ENCODE results near the gene GOLGA6B.
"Not testable (repeated sequence)": the region's sequence is repeated elsewhere in the genome, so short reads cannot be mapped to it uniquely, and the experiment has no call there.

GOLGA6B gene

DNA sequence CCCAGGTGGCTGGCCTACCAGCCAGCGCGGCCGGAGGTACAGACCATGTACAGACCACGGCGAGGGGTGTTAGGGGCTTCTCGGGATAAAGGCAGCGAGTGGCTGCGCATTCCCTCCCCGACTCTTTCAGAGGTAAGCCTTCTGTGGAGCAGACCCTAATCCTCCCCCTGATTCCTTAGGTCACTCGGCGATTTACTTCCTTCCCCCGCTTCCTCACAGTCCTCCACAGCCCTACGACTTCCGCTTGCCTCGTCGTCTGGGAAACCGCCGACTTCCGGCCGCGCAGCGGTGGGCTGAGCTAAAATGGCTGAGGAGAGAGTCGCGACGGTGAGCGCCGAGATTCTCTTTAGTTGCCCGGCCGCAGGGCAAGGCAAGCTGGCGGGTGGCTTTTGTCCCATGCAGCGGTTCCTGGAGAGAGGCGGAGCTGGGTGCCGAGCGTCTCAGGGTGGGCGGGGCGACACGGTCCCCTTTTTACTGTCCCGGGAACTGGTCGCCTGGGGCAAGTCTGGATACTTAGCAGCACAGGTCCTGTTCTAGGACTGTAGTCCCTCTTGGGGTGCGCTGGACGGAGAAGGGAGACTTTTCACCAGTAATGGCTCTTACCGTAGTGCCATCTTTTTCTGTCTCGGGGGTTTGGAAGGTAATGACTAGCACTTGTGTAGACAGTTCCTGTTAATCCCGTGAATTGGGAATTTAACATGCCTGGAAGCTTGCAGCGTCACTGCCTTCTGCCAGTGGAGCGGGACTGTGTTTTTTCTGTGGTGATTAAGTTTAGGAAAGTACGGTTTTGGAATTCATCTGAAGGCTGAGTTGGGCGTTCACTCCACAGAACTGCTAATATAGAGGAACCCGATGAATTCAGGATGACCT lies 31.7 kb downstream of the GOLGA6B start, which contains the start of the genes BBS4 and HIGD2B:
Gene BBS4 (plus strand): TSS at position 283 of the 870 bp plus-strand sequence. CDS start 21 bp downstream, at position 304.
Gene HIGD2B (minus strand): TSS at position 258 of the 870 bp plus-strand sequence. CDS start 9,808 bp downstream, outside the sequence.
- ChIA-PET POLR2A (interaction anchor here (0.5 kb wide), 1 partner anchor 372 kb away, joined by 8 read pairs; no protein-coding TSS in a partner anchor), CTCF (interaction anchor here (0.8 to 8.0 kb wide), 6 partner anchors 8 to 27 kb away, joined by 3 to 53 read pairs (median 4); no protein-coding TSS in a partner anchor)
- TF ChIP-seq, protein P1, sequence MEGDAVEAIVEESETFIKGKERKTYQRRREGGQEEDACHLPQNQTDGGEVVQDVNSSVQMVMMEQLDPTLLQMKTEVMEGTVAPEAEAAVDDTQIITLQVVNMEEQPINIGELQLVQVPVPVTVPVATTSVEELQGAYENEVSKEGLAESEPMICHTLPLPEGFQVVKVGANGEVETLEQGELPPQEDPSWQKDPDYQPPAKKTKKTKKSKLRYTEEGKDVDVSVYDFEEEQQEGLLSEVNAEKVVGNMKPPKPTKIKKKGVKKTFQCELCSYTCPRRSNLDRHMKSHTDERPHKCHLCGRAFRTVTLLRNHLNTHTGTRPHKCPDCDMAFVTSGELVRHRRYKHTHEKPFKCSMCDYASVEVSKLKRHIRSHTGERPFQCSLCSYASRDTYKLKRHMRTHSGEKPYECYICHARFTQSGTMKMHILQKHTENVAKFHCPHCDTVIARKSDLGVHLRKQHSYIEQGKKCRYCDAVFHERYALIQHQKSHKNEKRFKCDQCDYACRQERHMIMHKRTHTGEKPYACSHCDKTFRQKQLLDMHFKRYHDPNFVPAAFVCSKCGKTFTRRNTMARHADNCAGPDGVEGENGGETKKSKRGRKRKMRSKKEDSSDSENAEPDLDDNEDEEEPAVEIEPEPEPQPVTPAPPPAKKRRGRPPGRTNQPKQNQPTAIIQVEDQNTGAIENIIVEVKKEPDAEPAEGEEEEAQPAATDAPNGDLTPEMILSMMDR (IDR thresholded peaks at IDR 0.05; ENCODE audit: control extremely low read depth, extremely low read depth, low read depth, missing control alignments) = no peak
- peak; percentile 88 for DNase-seq (ENCODE audit: extremely low spot score)

DNA sequence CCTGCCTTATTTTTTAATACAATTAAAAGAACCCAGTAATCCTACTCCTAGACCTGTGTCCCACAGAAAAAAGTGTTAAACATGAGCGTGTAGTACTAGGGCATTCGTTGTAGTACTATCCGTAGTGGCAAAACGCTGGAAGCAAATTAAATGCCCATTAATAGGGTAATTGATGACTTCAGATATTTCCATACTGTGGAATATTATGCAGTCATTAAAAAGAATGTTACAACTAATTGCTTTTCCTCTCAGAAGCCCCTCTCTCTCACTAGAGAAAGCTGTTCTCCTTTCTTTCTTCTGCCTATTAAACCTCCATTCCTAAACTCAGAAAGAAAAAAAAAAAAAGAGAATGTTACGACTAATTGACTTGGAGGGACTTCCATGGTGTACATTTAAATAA lies 34.2 kb downstream of the GOLGA6B start:
- no peak for DNase-seq (ENCODE audit: extremely low spot score)
- ChIA-PET CTCF (interaction anchor here (1.6 kb wide), 1 partner anchor 33 kb away, joined by 3 read pairs; no protein-coding TSS in a partner anchor), POLR2A (no interaction called here)
- TF ChIP-seq, protein P1 (IDR thresholded peaks at IDR 0.05; ENCODE audit: control extremely low read depth, extremely low read depth, low read depth, missing control alignments) = no peak

DNA sequence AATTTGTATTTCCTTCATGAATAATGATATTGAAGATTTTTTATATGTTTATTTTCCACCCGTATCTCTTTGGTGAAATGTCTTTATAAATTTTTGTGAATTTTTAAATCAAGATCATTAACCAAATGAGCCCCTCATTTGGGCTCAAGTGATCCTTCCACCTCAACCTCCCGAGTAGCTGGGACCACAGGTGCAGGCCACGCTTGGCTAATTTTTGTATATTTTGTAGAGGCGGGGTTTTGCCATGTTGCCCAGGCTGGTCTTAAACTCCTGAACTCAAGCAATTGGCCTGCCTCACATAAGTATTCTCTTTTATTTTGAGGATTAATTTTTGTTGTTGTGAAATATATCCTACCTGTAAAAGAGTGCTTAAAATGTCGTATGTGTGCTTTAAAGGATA lies 36.4 kb downstream of the GOLGA6B start:
- ChIA-PET POLR2A (no interaction called here), CTCF (no interaction called here)
- TF ChIP-seq, protein P1 (IDR thresholded peaks at IDR 0.05; ENCODE audit: control extremely low read depth, extremely low read depth, low read depth, missing control alignments) = no peak
- DNase-seq (ENCODE audit: extremely low spot score) = no peak

DNA sequence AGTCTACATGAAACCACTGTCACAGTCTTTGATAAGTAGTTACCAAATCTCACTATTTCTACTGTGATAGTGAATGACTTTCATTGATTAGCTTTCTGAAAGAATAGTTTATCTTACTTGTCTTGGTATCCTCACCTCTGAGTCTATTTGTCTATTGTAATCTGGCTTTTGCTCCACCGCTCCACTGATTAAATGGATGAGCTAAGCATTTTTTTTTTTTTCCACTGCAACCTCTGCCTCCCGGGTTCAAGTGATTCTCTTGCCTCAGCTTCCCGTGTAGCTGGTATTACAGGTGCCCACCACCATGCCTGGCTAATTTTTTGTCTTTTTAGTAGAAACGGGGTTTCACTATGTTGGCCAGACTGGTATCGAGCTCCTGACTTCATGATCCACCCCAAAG lies 44.4 kb downstream of the GOLGA6B start:
- TF ChIP-seq, protein P1 (IDR thresholded peaks at IDR 0.05; ENCODE audit: control extremely low read depth, extremely low read depth, low read depth, missing control alignments) = no peak
- ChIA-PET CTCF (no interaction called here), POLR2A (no interaction called here)
- no peak for DNase-seq (ENCODE audit: extremely low spot score)

DNA sequence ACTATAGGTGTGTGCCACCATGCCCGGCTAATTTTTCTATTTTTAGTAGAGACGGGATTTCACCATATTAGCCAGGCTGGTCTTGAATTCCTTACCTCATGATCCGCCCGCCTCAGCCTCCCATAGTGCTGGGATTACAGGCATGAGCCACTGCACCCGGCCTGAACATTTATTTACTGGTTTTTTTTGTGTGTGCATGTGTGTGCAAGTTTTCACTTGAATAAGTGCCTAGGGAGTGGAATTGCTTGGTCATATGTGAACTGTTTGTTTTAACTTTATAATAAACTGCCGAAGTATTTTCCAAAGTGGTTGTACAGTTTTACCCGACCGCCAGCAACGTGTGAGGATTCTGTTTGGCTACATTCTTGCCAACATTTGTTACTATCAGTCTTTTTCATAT lies 45.6 kb downstream of the GOLGA6B start:
- TF ChIP-seq, protein P1 (IDR thresholded peaks at IDR 0.05; ENCODE audit: control extremely low read depth, extremely low read depth, low read depth, missing control alignments) = no peak
- CTCF ChIA-PET = no interaction called here

DNA sequence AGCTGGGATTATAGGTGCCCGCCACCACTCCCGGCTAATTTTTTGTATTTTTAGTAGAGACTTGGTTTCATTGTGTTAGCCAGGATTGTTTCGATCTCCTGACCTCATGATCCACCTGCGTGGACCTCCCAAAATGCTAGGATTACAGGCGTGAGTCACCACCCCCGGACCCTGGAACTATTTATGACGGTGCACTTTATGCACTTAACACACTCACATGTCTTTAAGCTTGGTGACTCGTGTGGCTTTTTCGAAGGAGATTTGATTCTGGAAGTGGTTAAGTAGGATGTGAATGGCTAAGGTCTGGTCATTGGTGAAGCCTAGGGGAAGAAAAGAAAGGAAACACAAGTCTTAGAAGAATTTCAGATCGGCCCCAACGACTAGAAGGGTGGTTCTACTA lies 51.8 kb downstream of the GOLGA6B start:
- DNase-seq (ENCODE audit: extremely low spot score) = no peak
- TF ChIP-seq, protein P1 (IDR thresholded peaks at IDR 0.05; ENCODE audit: control extremely low read depth, extremely low read depth, low read depth, missing control alignments) = no peak
- ChIA-PET POLR2A (no interaction called here), CTCF (interaction anchor here (1.0 to 5.2 kb wide), 3 partner anchors 9 to 21 kb away, joined by 4 to 44 read pairs (median 4); no protein-coding TSS in a partner anchor)

More for the DNA sequence above, 45.6 kb downstream of the GOLGA6B start:
- no peak for DNase-seq (ENCODE audit: extremely low spot score)
- POLR2A ChIA-PET = no interaction called here

DNA sequence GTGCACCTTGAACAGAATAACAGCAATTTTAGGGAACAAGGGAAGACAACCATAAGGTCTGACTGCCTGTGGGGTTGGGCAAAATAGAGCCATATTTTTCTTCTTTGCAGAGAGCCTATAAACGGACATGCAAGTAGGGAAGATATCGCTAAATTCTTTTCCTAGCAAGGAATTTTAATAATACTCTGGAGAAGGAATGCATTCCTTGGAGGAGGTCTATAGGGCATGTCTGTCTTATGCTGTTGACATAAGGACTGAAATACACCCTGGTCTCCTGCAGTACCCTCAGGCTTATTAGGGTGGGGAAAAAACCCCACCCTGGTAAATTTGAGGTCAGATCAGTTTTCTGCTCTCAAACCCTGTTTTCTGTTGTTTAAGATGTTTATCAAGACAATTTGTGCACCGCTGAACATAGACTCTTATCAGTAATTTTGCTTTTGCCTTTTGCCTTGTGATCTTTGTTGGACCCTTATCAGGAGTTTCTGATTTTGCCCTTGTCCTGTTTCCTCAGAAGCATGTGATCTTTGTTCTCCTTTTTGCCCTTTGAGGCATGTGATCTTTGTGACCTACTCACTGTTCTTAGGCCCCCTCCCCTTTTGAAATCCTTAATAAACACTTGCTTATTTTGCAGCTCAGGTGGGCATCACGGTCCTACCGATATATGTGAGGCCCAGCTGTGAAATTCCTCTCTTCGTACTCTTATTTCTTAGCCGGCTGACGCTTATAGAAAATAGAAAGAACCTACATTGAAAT lies 54.2 kb downstream of the GOLGA6B start:
- DNase-seq (ENCODE audit: extremely low spot score); POLR2A ChIA-PET: not testable (repeated sequence)
- CTCF ChIA-PET = interaction anchor here (5.2 kb wide), 1 partner anchor 13 kb away, joined by 44 read pairs; no protein-coding TSS in a partner anchor
